Neutrophil (primary cell): ENCODE results near the gene CYBB.

Experiments used
- H3K27ac ChIP-seq: fragments of 200-600 bp; sonication (generic); 2 replicates; pipeline ENCODE4 v1.5.1; 2016; ENCODE audit warnings: mild to moderate bottlenecking, moderate library complexity
- H3K27me3 ChIP-seq: fragments of 200-600 bp; sonication (generic); 2 replicates; pipeline ENCODE4 v1.6.0; 2016; ENCODE audit warnings: mild to moderate bottlenecking
- H3K36me3 ChIP-seq: fragments of 200-600 bp; sonication (generic); 2 replicates; pipeline ENCODE4 v1.5.1; 2017
- H3K4me1 ChIP-seq, 2 experiments: fragments of 200-600 bp in 1 of 2; sonication (generic) in 1 of 2; 1 replicate in 1 of 2; 2 replicates in 1 of 2; pipeline versions ENCODE4 v1.5.1 to v1.6.1; 2013 to 2016; ENCODE audit warnings: low read depth in 1 of 2, low read length in 1 of 2, mild to moderate bottlenecking in 1 of 2, moderate library complexity in 1 of 2; ENCODE audit not compliant: control insufficient read depth in 1 of 2, insufficient read depth in 1 of 2
- H3K4me3 ChIP-seq, 2 experiments: fragments of 200-600 bp in 1 of 2; sonication (generic) in 1 of 2; 1 replicate in 1 of 2; 2 replicates in 1 of 2; pipeline ENCODE4 v1.5.1; 2013 to 2016; ENCODE audit warnings: low read depth in 1 of 2, low read length in 1 of 2, mild to moderate bottlenecking in 1 of 2, moderate library complexity in 1 of 2
- H3K9me3 ChIP-seq: fragments of 200-600 bp; sonication (generic); 2 replicates; pipeline ENCODE4 v1.5.1; 2016
- TF ChIP-seq, protein P1 (sequence below): fragments of 200-600 bp; sonication (generic); IDR thresholded peaks from 2 replicates; pipeline ENCODE4 v1.5.1; 2016; ENCODE audit warnings: antibody characterized with exemption

Gene CYBB

DNA sequence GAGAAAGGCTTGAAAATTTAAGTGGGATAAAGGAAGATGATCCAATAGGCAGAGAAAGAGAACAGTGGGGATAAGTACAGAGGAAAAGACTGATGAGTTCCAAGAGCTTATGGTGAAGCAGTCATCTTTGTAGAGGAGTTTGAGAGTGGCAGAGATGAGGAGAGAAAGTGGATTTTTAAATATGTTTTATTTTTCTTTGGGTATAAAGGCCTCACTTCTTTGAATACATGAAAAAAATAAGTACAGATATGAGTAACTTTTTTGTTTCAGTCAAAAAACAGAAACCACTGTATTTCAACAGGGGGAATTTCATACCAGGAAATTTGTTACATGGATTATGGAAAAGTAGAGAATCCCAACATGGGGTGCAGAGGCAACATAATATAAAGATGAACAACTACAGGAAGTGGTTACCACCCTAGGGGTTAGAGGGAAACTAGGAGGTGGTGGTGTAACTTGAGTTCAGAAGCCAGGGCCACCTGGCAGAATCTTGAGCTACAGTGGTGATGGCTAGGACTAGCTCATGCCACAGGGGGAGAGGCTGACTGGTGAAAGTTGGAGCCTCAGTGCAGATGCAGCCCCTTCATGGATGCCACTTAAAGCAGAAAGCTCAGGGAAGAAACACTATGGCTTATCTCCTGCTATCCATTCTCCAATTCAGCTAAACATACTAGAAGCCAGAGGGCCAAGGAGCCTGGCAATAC, 3.4 kb upstream of the CYBB start:
- Histone ChIP-seq H3K27me3 (no peaks in the 10 kb centered on the region), H3K9me3 (no peaks in the 10 kb centered on the region), H3K4me3 (no peak overlapping the region), H3K4me1 (peaks cover 45 to 54% of the 10 kb centered on the region in 2 experiments), H3K36me3 (no peaks in the 10 kb centered on the region), H3K27ac (peak overlapping the region; percentile 76)
- TF ChIP-seq, protein P1, sequence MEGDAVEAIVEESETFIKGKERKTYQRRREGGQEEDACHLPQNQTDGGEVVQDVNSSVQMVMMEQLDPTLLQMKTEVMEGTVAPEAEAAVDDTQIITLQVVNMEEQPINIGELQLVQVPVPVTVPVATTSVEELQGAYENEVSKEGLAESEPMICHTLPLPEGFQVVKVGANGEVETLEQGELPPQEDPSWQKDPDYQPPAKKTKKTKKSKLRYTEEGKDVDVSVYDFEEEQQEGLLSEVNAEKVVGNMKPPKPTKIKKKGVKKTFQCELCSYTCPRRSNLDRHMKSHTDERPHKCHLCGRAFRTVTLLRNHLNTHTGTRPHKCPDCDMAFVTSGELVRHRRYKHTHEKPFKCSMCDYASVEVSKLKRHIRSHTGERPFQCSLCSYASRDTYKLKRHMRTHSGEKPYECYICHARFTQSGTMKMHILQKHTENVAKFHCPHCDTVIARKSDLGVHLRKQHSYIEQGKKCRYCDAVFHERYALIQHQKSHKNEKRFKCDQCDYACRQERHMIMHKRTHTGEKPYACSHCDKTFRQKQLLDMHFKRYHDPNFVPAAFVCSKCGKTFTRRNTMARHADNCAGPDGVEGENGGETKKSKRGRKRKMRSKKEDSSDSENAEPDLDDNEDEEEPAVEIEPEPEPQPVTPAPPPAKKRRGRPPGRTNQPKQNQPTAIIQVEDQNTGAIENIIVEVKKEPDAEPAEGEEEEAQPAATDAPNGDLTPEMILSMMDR, result no peak

DNA sequence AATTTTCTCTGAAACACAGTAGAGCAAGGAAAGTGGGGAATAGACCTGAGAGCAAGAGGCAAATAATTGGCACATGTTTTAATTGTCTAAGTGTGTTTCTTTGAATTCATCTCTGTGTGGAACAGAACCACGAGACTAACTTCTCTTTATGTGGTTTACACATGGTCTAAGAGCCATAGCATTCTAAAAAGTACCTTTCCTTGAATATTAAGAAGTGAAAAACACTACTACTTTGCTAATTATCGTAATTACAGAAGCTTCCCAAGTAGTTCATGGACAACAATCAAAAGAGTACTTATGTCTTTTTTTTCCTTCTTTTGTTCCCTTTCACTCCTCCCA, 2.9 kb upstream of the CYBB start:
- TF ChIP-seq, protein P1, result no peak
- H3K4me3 ChIP-seq, result no peak overlapping the region
- no peaks in the 10 kb centered on the region for H3K27me3 ChIP-seq
- peaks cover 50 to 59% of the 10 kb centered on the region in 2 experiments for H3K4me1 ChIP-seq
- peak overlapping the region; percentile 76 for H3K27ac ChIP-seq
- no peaks in the 10 kb centered on the region for H3K9me3 ChIP-seq
- H3K36me3 ChIP-seq, result no peaks in the 10 kb centered on the region

DNA sequence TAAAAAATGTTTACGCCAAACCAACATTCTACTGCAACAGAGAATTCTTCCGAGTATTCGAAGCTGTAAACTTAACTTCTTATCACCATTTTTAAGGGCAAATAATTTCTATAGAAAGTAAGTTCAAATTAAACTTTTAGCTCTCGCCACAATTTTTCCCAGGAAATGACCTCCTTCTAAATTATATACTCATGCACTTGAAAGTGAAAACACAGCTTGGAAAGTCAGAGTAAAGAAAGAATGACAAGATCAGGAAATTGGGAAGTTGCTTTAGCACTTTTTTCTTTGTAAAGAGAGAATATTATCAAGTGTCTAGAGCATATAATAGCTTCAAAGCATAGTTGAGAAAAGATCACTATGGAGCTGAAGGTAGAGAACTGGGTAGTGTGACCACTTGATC, 1.2 kb downstream of the CYBB start:
- Histone ChIP-seq H3K27me3 (no peaks in the 10 kb centered on the region), H3K4me1 (peaks cover 82 to 91% of the 10 kb centered on the region in 2 experiments), H3K4me3 (peak overlapping the region; percentile 52 to 59), H3K27ac (peak overlapping the region; percentile 86), H3K36me3 (no peaks in the 10 kb centered on the region), H3K9me3 (no peaks in the 10 kb centered on the region)
- TF ChIP-seq, protein P1, result no peak

DNA sequence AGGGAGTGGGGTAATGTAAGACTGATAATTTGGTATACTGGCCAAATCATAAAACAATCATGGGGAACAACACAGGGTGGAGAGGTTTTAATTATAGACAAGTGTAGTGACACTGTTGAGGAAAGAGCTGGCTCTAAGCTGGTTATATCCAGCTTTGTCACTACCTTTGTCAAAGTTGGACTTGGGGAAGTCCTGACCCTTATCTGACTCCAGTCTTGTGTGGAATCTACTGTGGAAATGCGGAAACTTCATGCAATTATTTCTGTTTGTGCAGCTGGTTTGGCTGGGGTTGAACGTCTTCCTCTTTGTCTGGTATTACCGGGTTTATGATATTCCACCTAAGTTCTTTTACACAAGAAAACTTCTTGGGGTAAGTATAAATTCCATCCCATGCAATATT, 2.0 kb downstream of the CYBB start:
- H3K36me3 ChIP-seq, result no peaks in the 10 kb centered on the region
- TF ChIP-seq, protein P1, result no peak
- peak overlapping the region; percentile 86 for H3K27ac ChIP-seq
- H3K27me3 ChIP-seq, result no peaks in the 10 kb centered on the region
- H3K4me1 ChIP-seq, result peaks cover 82 to 91% of the 10 kb centered on the region in 2 experiments
- peak overlapping the region; percentile 52 to 59 for H3K4me3 ChIP-seq
- no peaks in the 10 kb centered on the region for H3K9me3 ChIP-seq

DNA sequence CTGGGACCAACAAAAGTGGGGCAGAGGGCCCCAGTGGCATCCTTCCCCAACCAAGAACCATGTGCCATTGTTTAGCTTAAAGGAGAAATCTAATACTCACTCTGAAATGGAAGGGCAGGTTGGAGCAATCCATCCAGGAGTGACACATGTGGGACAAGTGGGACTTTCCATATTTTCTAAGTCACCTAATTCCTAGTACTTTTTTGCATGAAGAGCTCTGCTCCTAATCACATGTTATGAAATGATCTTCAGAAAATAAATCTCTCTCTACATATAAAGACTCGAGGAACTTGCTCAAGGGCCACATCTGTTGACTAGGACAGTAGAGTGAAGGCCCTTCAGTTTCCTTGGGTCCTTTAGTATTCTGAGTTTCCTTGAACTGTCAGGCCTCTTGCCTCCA, 2.5 kb downstream of the CYBB start:
- Histone ChIP-seq H3K36me3 (no peaks in the 10 kb centered on the region), H3K4me3 (peak overlapping the region; percentile 52 to 59), H3K27ac (peak overlapping the region; percentile 86), H3K27me3 (no peaks in the 10 kb centered on the region), H3K9me3 (no peaks in the 10 kb centered on the region), H3K4me1 (peaks cover 82 to 91% of the 10 kb centered on the region in 2 experiments)
- TF ChIP-seq, protein P1, result no peak
